ENCODE measurements around the gene BCL6.
A peak's percentile ranks its signal among the peaks of the same experiment; 100 is the strongest.

Gene BCL6

DNA sequence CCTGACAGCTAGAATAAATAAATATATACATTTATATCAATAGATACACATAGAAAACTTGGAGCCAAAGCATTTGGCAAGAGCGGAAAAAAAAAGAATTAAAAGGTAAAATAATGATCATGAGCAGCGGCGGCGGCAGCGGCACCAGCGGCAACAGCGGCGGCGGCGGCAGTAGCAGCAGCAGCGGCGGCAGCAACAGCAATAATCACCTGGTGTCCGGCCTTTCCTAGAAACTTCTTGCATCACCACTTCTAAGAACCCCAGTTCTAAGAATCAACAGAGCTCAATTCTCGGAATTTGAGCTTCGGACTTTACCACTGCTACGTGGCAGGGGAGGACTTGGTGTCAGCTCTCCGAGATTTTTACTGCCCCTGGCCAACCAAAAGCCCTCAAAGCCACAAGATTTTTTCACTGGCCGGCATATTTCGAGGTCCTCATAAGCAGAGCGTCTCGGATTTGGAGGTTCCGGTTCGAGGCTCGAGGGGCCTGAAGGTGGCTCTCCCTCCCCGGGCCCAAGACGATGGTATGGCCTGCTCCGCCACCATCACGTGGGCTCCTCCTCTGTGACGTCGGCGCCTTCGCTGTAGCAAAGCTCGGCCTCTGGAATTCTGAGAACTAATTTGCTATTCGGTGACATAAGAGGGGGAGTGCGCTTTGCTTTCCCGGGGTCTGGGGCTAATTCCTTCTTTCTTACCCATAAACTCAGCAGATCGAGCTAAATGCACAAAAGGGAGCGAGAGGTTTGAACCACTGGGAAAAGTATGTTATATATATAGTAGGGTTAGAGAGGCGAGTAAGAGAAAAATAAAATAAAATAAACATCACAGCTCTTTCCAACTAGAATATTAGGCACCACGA is at the start of gene BCL6:
Gene BCL6, minus strand, starts transcription at position 268 of the 858 bp plus-strand sequence. CDS start 11,775 bp downstream, outside the sequence.
- peak; percentile 86 for DNase-seq

DNA sequence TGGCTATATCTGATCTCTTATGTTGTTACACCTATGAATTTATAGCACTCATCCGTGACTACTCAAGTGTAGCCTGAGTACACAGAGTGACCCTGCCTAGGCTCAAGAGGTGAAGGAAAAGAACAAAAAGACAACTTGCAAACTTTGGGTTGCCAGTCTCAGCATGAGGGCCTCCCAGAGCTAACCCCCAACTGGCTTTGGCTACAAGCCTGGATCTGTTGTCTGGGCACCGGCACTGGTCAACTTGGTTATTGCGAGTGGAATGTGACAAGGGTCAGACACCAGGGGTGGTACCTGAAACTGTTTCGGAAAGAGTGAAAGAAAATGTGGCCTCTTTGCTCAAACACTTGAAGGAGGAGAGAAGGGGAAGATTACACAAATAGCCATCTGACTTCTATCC is 49.5 kb upstream of the BCL6 start:
- DNase-seq, result no peak

- DNase-seq, result no peak
Observed at GRCh38 chr3:187793618-187794017, 48.4 kb upstream of the BCL6 start.

DNA sequence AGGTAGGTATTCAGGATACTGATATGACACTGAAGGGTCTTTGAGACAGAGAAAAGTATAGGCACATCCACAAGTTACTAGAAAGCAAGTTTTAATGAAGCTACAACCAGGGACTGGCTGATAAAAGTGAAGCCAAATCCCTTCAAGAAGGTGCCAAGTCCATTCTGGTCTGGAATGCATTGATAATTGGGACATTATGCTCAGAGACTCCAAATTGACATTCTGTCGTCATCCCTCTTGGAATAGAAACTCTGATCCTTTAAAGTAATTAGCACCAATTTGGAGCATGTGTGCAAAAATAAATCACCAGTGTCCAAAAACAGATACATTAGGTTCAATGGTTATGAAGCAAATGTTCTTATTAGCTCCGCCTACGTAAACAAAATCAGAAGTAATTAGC is 47.3 kb upstream of the BCL6 start:
- DNase-seq, result no peak

DNA sequence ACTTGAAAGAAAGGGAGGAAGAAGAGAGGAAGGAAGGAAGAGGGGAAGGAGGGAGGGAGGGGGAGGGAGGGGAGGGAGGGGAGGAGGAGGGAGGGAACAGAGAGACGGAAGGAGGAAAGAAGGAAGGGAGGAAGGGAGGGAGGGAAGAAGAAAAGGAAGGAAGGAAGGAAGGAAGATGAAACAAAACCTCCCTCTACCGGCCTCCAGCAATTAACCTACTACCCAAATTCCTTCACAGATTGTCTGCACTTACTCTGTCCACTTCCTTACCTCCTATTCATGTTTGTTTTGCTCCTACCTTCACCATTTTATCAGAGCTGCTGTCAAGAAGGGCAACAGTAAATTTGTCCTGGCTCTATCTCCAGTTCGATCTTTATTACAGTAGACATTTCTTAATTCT is 44.6 kb upstream of the BCL6 start:
- DNase-seq, result no peak

GRCh38 chr3:187788984-187789857 is 44.0 kb upstream of the BCL6 start:
- DNase-seq, result no peak

DNA sequence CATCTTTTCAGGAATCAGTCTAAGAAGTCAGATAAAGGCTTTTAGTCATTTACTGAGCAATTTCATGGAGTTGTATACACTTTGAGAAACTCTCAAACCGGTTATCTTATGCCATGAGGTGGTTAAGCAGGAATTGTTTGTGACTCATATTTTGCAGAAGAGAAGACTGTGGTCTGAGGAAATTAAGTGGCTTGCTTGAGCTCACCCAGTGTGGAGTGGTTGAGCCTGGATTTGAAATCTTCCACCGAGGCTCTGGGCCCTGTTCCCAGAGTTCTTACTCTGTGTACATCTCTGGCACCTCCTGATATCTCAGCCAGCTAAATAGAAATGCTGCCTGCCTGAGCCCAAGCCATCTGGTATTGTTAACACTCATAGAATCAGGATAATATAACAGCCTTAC is 37.8 kb upstream of the BCL6 start:
- no peak for DNase-seq

DNA sequence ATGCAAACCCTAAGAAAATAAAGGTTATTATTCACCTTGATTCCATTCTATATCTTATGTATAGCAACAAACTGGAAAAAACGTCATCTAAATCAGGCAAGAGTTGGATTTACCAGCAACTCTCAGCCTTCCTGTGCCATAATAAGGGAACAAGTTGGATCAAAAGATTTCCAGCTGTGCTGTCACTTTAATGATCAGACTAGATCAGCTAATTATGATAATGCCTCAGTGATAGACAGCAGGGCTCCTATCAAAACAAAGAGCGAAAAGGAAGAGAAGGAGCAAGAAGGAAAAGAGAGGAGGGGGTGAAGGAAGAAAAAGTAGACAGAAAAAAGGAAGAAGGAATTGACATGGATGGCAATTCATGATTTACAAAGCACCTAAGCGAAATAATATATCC is 36.7 kb upstream of the BCL6 start:
- no peak for DNase-seq

- no peak for DNase-seq
Observed at GRCh38 chr3:187781001-187781400, 35.7 kb upstream of the BCL6 start.

GRCh38 chr3:187778726-187779125 is 33.5 kb upstream of the BCL6 start:
- no peak for DNase-seq

DNA sequence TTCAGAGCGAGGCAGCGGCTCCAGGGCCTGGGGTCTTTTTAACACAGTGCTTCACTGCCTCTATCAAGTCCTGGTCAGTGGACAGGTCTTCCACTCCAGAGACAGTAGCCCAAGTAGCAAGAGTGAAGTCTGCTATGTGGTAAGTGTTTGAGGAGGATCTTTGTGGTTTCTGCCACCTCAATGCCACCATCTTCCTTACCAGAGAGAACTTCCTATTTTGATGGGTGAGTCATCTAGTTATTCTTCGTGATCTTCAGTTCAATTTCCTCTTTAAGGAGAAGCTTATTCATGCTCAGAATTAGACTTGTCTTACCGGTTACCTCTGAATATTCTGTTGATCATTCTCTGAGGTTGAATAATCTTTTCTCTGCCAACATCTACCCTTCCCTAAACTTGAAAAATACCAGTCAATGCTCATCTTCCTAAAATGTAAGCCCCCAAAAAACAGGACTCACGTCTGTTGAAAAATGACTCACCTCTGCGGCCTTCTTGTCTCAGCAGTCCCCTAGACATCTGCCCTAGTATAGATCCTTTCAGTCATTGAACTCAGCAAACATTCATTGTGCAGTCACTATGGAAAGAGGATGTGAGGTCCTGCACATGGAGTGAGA is 32.2 kb upstream of the BCL6 start:
- DNase-seq, result no peak

DNA sequence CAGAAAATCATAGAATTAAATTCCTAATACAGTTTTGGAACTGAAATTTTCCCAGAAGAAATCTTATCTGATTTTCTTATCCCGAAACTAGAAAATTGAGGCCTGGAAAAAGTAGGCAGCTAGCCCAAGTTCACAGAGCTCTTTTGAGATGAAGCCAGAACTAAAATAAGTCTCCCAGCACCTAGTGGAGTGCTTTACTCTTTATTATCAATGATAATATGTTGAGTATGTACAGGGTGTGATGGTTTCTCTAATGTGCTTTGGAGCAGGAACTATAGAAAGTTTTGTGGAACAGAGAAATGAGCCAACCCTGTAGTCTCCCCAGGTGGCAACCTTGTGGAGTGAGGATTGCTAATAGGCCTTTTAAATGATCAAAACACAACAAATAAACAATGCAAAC is 30.3 kb upstream of the BCL6 start:
- DNase-seq, result no peak

- no peak for DNase-seq
Observed at GRCh38 chr3:187774185-187774789, 29.0 kb upstream of the BCL6 start.

DNA sequence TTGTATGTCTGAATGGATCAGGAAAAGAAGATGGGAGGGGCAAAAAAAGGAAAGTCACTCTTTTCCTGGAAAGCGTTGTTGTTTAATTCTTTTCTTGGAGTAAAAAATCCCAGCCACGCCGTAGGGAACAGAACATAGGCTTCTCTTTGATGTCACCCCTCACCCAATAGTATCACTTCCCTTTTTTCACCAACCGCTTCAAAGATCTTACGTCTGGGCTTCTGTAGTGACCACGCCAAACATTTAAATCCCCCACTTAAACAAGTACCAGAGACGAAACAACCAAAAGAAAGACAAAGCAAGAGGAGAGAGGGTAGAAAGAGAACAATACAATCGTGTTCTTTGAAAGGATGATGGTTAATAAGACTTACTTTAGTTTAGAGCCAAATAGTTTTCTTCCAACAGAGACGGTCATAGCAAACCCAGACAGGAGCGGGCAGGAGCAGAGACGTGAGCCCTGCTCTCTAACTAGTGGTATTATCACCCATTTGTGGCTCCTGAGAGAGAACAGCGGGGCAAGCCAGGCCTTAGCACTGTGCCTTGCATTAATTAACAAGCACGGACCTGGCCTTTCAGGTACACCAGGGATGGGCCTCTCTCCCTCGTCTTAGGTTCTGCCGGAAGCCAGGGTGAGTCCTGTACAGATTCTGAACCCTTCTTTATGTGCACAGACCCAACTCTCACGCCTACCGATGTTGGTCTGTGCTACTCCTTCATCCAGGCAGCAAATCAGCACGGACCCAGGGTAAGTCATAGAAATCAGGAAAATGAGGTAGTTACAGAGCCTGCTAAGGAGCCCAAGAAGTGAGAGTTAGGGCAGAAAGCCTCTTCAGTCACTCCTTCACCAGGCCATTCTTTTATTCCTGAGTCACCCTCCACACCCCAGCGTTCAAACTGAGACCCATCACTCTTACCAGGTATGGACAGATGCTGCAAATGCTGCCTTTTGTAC is 28.2 kb upstream of the BCL6 start:
- DNase-seq, result no peak

DNA sequence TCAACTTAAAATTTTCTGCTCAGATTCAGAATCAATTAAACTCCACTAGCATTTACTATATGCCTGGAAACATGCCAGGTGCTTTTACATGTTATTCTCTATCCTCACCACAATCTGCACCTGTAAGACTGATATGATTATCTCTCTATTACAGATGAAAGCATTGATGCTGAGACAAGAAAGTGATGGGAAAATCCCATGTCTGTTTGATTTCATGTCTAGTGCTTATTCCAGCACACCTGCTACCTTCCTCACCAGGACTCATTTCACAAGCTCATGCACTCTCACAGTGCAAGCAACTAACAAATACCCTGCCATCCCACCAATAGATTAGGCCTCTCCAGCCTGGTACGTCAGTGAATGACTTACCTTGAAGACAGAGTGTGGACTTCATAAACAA is 25.0 kb upstream of the BCL6 start:
- DNase-seq, result no peak

DNA sequence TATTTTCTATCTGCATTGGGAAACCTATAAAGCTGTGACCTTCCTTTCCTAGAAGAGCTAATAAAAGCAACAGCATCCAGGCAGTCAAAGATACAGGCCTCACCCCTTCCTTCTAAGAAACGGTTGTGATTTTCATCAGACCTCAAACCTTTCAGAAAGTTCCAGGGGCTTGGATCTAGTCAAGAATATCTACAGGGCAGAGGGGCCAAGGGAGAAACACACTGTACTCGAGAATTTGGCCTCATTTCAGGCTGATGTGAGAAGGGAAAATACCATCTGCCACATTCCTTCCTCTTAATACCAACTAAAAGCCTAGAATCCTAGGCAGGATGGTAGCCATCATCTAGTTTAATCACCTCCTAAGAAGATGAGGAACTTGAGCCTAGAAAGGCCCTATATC is 24.5 kb upstream of the BCL6 start:
- DNase-seq, result no peak

GRCh38 chr3:187767266-187768012 is 22.2 kb upstream of the BCL6 start:
- DNase-seq, result no peak

- DNase-seq, result no peak
Observed at GRCh38 chr3:187765342-187765741, 20.1 kb upstream of the BCL6 start.

- DNase-seq, result no peak
Observed at GRCh38 chr3:187763850-187764648, 18.8 kb upstream of the BCL6 start.

DNA sequence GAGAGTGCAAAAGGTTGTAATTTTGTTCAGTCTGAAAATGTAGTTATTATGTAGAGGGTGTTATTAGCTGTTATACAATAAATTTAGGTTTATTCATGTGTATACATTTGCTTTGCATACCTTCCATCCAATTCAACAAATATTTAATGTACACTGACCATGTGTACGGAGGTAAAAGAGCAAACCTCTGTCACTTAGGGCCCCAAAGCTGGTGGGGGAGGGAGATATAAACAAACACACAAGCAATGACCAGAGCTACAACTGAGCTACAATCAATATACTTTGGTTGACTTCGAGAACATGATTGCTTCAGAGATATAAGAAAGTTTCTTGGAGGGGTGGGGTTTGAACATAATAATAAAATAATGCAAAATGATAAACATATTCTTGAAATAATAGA is 17.5 kb upstream of the BCL6 start:
- DNase-seq, result no peak

All from NCI-H1092 treated with DMSO at 0.1 percent for 48 hours (cell line).